Measurements from ENCODE around the gene USHBP1. TPM values are rescaled to one million over a fixed set of nuclear protein-coding genes. Genes with fewer than 3 reads are reported as not detected.

USHBP1 gene
- total and polyA plus RNA-seq, 7 donors = 2.6 to 8.6 (median 3.7) TPM

DNA sequence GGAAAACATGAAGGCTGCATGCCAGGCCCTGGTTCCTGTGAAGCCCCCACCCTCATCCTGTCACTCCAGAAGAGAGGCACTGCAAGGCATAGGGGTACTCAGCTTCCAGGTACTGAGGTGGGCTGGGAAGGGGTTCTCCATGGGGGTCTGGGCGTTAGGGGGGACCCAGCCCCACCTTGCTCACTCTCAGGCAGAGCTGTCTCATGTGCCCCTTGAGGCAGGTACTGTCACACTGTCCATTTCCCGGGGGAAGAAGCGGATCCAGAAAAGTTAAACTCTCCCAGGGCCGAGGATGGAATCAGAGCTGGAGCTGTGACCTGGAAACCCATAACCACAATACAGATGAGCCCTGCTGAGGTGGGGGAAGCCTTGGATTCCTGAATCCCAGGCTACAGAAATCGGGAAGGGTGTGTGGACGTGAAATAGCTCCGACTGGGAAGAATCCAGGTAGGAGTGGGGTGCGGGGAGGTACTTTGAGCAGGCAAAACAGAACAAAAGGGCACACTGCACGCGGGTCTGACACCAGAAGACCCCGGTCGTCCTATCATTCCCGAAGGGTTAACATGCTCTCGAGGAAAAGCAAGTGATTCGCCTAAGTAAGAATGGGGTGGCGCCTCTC is 49.9 kb downstream of the USHBP1 start:
- TF ChIP-seq, protein P1, sequence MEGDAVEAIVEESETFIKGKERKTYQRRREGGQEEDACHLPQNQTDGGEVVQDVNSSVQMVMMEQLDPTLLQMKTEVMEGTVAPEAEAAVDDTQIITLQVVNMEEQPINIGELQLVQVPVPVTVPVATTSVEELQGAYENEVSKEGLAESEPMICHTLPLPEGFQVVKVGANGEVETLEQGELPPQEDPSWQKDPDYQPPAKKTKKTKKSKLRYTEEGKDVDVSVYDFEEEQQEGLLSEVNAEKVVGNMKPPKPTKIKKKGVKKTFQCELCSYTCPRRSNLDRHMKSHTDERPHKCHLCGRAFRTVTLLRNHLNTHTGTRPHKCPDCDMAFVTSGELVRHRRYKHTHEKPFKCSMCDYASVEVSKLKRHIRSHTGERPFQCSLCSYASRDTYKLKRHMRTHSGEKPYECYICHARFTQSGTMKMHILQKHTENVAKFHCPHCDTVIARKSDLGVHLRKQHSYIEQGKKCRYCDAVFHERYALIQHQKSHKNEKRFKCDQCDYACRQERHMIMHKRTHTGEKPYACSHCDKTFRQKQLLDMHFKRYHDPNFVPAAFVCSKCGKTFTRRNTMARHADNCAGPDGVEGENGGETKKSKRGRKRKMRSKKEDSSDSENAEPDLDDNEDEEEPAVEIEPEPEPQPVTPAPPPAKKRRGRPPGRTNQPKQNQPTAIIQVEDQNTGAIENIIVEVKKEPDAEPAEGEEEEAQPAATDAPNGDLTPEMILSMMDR (IDR thresholded peaks at IDR 0.05) = no peak
- Histone ChIP-seq H3K27ac (peak overlapping the region; percentile 95), H3K4me3 (peak overlapping the region; percentile 84), H3K4me1 (peaks cover 5% of the 10 kb centered on the region), H3K36me3 (ENCODE audit: insufficient read depth in 1 of 2, low read depth in 1 of 2) (peaks cover 9 to 45% of the 10 kb centered on the region in 2 donors), H3K9me3 (no peaks in the 10 kb centered on the region), H3K27me3 (ENCODE audit: insufficient read depth in 3 of 3, low read length in 2 of 3) (no peaks in the 10 kb centered on the region)
- intact Hi-C loops (cut with DNase I) = loop anchor here in 1 of 2 donors (1.0 to 2.0 kb wide), 2 partner anchors 52 to 139 kb away; partner anchors contain the start of genes BABAM1, HAUS8 and MYO9B
- peak in 1 of 4 donors; percentile 2 for ATAC-seq
- DNase-seq = no peak
- WGBS, 3 donors = 29 to 34% (median 34%) methylated on average over 16 of the region's 16 CpGs

DNA sequence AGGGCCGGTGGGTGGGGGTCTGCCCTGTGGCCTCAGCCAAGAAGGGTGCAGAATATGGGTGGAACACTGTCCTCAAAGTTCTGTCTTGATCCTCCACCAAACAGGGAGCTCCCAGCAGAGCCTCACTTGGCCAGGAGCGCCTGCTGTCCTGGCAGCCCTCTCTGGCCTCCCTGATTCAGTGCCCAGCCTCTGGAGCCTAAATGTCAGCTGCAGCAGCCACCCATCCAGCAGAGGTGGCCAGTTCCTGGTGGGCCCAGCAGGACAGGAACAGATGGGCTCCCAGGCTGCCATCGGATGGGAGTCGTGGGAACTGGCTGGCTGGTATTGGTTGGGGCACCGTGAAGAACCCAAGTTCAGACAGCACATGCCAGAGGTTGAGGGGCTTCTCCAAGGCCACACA is 51.2 kb downstream of the USHBP1 start:
- Histone ChIP-seq H3K4me3 (no peak overlapping the region), H3K4me1 (peaks cover 5% of the 10 kb centered on the region), H3K27ac (no peak overlapping the region), H3K36me3 (ENCODE audit: insufficient read depth in 1 of 2, low read depth in 1 of 2) (peaks cover 4 to 41% of the 10 kb centered on the region in 2 donors), H3K27me3 (ENCODE audit: insufficient read depth in 3 of 3, low read length in 2 of 3) (no peaks in the 10 kb centered on the region), H3K9me3 (no peaks in the 10 kb centered on the region)
- WGBS, 3 donors = 39 to 64% (median 45%) methylated on average over 3 to 5 of the region's 5 CpGs
- DNase-seq = no peak
- no peak for ATAC-seq
- TF ChIP-seq, protein P1 (IDR thresholded peaks at IDR 0.05) = no peak
- intact Hi-C loops (cut with DNase I) = no loop called here

DNA sequence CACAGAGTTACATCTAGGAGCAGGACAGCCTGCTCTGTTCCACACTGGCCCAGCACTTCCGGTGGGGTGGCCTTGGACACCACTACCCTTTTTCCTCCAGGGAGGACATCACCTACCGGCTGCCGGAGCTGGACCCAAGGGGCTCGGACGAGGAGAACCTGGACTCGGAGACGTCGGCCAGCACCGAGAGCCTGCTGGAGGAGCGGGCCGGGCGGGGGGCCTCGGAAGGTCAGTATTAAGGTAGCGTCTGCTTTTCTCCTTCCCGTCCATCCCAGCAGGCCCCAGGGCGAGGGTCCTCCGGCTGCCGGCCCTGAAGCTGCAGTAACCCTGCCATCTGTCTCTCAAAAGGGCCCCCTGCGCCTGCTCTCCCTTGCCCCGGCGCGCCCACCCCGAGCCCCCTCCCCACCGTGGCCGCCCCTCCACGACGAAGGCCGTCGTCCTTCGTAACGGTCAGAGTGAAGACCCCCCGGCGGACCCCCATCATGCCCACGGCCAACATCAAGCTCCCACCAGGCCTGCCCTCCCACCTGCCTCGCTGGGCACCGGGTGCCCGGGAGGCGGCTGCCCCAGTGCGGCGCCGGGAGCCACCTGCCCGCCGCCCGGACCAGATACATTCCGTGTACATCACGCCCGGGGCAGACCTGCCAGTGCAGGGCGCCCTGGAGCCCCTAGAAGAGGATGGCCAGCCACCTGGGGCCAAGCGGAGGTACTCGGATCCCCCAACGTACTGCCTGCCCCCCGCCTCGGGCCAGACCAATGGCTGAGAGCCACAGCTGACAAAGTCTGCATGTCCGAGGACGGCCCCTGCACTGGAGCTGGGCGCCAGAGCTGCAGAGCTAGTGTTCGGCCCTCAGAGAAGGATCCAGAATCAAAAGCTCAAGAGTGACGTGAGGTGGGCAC is 52.7 kb downstream of the USHBP1 start:
- Histone ChIP-seq H3K36me3 (ENCODE audit: insufficient read depth in 1 of 2, low read depth in 1 of 2) (peaks cover 0 to 32% of the 10 kb centered on the region in 2 donors), H3K4me1 (peaks cover 5% of the 10 kb centered on the region), H3K27ac (no peak overlapping the region), H3K4me3 (no peak overlapping the region), H3K27me3 (ENCODE audit: insufficient read depth in 3 of 3, low read length in 2 of 3) (no peaks in the 10 kb centered on the region), H3K9me3 (no peaks in the 10 kb centered on the region)
- DNase-seq (no peak), ATAC-seq (no peak)
- TF ChIP-seq, protein P1 (IDR thresholded peaks at IDR 0.05) = no peak
- intact Hi-C loops (cut with DNase I) = no loop called here
- WGBS, 3 donors = 91 to 95% (median 93%) methylated on average over 38 to 58 of the region's 58 CpGs

- peaks cover 0 to 37% of the 10 kb centered on the region in 2 donors for H3K36me3 ChIP-seq (ENCODE audit: insufficient read depth in 1 of 2, low read depth in 1 of 2)
- ATAC-seq (no peak), DNase-seq (no peak)
- intact Hi-C loops (cut with DNase I) = no loop called here
- H3K9me3 ChIP-seq = no peaks in the 10 kb centered on the region
- H3K27ac ChIP-seq = no peak overlapping the region
- no peaks in the 10 kb centered on the region for H3K27me3 ChIP-seq (ENCODE audit: insufficient read depth in 3 of 3, low read length in 2 of 3)
- H3K4me1 ChIP-seq = peaks cover 5% of the 10 kb centered on the region
- 79 to 84% (median 84%) methylated on average over 14 of the region's 14 CpGs for WGBS, 3 donors
- no peak overlapping the region for H3K4me3 ChIP-seq
- TF ChIP-seq, protein P1 (IDR thresholded peaks at IDR 0.05) = no peak
These were observed 54.2 kb downstream of the USHBP1 start for GRCh38 chr19:17210296-17210695.
